AG04450 (cell line): Measurements from ENCODE around the gene MUL1. TPM values are rescaled to one million over a fixed set of nuclear protein-coding genes. Genes with fewer than 3 reads are reported as not detected.

Experiments
- CTCF ChIA-PET: fragments of 300-600, 350-600 bp; formaldehyde crosslinking; extraction: SDS; loops from one replicate; lab custom pipeline; 2022; ENCODE audit warnings: antibody characterized with exemption, inconsistent platforms; lab: Charles Lee
- POLR2A ChIA-PET: fragments of 350-600 bp; formaldehyde crosslinking; extraction: SDS; loops from one replicate; lab custom pipeline; 2021; ENCODE audit warnings: antibody characterized with exemption, inconsistent platforms; lab: Yijun Ruan, JAX
- DNase-seq: peaks from one replicate; pipeline ENCODE4 v3.0.0-alpha.2; 2011; ENCODE audit warnings: low read depth, low spot score
- H3K27ac ChIP-seq: one replicate; pipeline ENCODE4 v1.5.1; 2012; ENCODE audit warnings: low read depth, low read length, control low read depth
- H3K27me3 ChIP-seq: one replicate; pipeline ENCODE4 v1.6.0; 2012; ENCODE audit warnings: low read length; ENCODE audit not compliant: control insufficient read depth, insufficient read depth
- H3K4me3 ChIP-seq: 2 replicates; pipeline ENCODE4 v1.5.1; 2011; ENCODE audit warnings: mild to moderate bottlenecking, low read depth, low read length, control low read depth
- H3K9me3 ChIP-seq: 2 replicates; pipeline ENCODE4 v1.5.1; 2012; ENCODE audit warnings: low read length; ENCODE audit not compliant: control insufficient read depth, insufficient read depth
- polyA plus RNA-seq: library from polyadenylated mRNA; depleted of rRNA; stranded (reverse); fragments of >200 nt; gene quantifications from 2 replicates; pipeline ENCODE4 v1.2.3, GENCODE V29; 2011
- TF ChIP-seq, protein P1 (sequence below): IDR thresholded peaks from 2 replicates; pipeline ENCODE4 v1.5.1; 2011; ENCODE audit warnings: low read depth, low read length, control low read depth, inconsistent platforms

Gene MUL1
- polyA plus RNA-seq, 1 experiment: 23.1 TPM

- CTCF ChIA-PET: interaction anchor here (1.2 to 1.5 kb wide), 2 partner anchors 238 to 260 kb away, joined by 3 to 8 read pairs; no protein-coding TSS in a partner anchor
Observed at GRCh38 chr1:20472121-20472520, 35.8 kb downstream of the MUL1 start.

DNA sequence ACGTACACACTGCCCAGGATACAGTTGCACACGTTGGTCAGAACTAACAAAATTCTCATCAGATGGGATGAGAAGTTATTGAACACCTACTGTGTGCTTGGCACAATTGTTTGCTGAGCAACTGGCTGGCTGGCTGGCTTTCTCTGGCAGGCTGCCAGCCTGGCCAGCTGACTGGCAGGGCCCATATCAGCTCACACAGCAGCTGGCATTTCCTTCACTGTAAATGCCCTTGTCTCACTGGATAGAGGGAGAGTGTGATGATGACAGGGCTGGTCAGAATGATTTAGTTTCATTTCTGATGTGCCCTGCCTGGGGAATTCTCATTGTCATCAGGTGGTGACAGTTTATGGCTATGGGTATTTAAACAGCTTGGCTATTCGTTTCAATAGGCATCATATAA is 37.8 kb downstream of the MUL1 start:
- H3K4me3 ChIP-seq: no peak overlapping the region
- POLR2A ChIA-PET: no interaction called here
- peaks cover 28% of the 10 kb centered on the region for H3K27me3 ChIP-seq
- H3K27ac ChIP-seq: no peak overlapping the region
- TF ChIP-seq, protein P1, sequence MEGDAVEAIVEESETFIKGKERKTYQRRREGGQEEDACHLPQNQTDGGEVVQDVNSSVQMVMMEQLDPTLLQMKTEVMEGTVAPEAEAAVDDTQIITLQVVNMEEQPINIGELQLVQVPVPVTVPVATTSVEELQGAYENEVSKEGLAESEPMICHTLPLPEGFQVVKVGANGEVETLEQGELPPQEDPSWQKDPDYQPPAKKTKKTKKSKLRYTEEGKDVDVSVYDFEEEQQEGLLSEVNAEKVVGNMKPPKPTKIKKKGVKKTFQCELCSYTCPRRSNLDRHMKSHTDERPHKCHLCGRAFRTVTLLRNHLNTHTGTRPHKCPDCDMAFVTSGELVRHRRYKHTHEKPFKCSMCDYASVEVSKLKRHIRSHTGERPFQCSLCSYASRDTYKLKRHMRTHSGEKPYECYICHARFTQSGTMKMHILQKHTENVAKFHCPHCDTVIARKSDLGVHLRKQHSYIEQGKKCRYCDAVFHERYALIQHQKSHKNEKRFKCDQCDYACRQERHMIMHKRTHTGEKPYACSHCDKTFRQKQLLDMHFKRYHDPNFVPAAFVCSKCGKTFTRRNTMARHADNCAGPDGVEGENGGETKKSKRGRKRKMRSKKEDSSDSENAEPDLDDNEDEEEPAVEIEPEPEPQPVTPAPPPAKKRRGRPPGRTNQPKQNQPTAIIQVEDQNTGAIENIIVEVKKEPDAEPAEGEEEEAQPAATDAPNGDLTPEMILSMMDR: no peak
- no peak for DNase-seq
- no peaks in the 10 kb centered on the region for H3K9me3 ChIP-seq
- CTCF ChIA-PET: interaction anchor here (2.5 kb wide), 1 partner anchor 24 kb away, joined by 10 read pairs; no protein-coding TSS in a partner anchor

More at GRCh38 chr1:20472121-20472520, 35.8 kb downstream of the MUL1 start:
- Histone ChIP-seq H3K27me3 (peaks cover 16% of the 10 kb centered on the region), H3K9me3 (no peaks in the 10 kb centered on the region; the same call in 1 of the 2 replicates), H3K27ac (no peak overlapping the region), H3K4me3 (no peak overlapping the region)
- DNase-seq: no peak
- TF ChIP-seq, protein P1: no peak
- POLR2A ChIA-PET: interaction anchor here (0.6 to 1.1 kb wide), 3 partner anchors 11 to 140 kb away, joined by 4 to 10 read pairs (median 5); partner anchors contain the start of gene CAMK2N1

DNA sequence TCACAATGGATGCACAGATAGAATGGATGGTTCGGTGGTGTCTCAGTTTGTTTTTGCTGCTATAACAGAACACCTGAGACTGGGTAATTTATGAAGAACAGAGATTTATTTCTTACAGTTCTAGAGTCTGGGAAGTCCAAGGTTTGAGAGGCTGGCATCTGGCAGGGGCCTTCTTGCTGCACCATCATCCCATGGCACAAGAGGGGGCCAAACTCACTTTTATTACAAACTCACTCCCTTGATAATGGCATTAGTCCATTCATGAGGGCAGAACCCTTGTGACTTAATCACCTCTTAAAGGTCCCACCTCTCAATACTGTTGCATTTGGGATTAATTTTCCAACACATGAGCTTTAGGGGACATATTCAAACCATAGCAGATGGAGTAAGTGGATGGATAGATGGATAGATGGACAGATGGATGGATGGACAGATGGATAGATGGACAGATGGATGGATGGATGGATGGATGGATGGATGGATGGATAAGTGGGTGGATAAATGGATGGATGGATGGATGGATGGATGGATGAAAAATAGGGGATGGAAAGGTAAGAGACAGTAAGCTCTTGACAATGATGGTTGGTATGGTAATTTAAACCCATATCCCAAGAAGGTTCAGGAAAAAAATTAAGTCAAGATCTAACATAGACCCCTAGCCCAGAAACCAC is 38.4 kb downstream of the MUL1 start:
- H3K9me3 ChIP-seq: no peaks in the 10 kb centered on the region
- ChIA-PET CTCF (interaction anchor here (2.5 kb wide), 1 partner anchor 25 kb away, joined by 10 read pairs; no protein-coding TSS in a partner anchor), POLR2A (no interaction called here)
- H3K27me3 ChIP-seq: peaks cover 34% of the 10 kb centered on the region
- no peak overlapping the region for H3K4me3 ChIP-seq
- TF ChIP-seq, protein P1: no peak
- DNase-seq: no peak
- H3K27ac ChIP-seq: no peak overlapping the region

- H3K27ac ChIP-seq: no peak overlapping the region
- H3K4me3 ChIP-seq: no peak overlapping the region
- ChIA-PET POLR2A (interaction anchor here (0.5 kb wide), 1 partner anchor 17 kb away, joined by 5 read pairs; no protein-coding TSS in a partner anchor), CTCF (interaction anchor here (1.0 to 2.6 kb wide), 3 partner anchors 28 to 254 kb away, joined by 3 to 11 read pairs (median 4); no protein-coding TSS in a partner anchor)
- H3K27me3 ChIP-seq: peaks cover 51% of the 10 kb centered on the region
- DNase-seq: no peak
- peaks cover 5% of the 10 kb centered on the region; the same call in 1 of the 2 replicates for H3K9me3 ChIP-seq
- TF ChIP-seq, protein P1: no peak
Observed at GRCh38 chr1:20466273-20466672, 41.7 kb downstream of the MUL1 start.

- no peak overlapping the region for H3K27ac ChIP-seq
- POLR2A ChIA-PET: interaction anchor here (0.5 kb wide), 1 partner anchor 18 kb away, joined by 3 read pairs; no protein-coding TSS in a partner anchor
- DNase-seq: no peak
- no peak overlapping the region for H3K4me3 ChIP-seq
- peaks cover 5% of the 10 kb centered on the region; the same call in 1 of the 2 replicates for H3K9me3 ChIP-seq
- H3K27me3 ChIP-seq: peaks cover 49% of the 10 kb centered on the region
- TF ChIP-seq, protein P1: no peak
- CTCF ChIA-PET: interaction anchor here (1.0 to 2.6 kb wide), 3 partner anchors 29 to 253 kb away, joined by 3 to 11 read pairs (median 4); no protein-coding TSS in a partner anchor
Observed at GRCh38 chr1:20465187-20465586, 42.8 kb downstream of the MUL1 start.
